ENCODE results near the gene PIAS3. TPM values are rescaled to one million over a fixed set of nuclear protein-coding genes. Genes with fewer than 3 reads are reported as not detected.

The PIAS3 gene
- total RNA-seq, 2 experiments from 2014 or later = 20.0 to 22.0 TPM

DNA sequence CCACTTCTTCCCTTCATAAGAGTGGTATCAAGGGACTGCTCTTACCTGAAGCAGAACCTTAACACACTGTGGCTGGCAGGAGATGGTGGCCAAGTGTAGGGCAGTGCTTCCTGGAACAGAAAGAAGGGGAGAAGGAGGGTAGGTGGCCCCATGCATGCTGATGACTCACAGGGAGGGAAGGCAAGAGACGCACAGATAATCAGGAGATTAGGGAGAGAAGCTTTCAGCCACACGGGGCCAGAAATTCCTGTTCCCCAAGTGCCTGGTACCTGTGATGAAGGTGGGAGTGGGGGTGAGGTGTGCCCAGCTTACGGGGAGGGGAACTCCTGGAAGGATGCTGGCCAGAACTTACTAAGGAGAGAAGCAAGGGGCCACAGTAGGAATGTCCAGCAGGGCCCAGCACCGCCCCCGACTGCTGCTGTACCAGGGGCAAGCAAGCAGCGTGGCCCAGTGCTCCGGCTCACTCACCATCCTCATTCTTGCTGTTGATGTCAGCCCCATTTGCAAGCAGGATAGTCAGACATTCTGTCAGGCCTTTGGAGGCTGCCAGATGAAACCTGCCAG lies 19.1 kb upstream of the PIAS3 start:
- POLR2A ChIA-PET = interaction anchor here (0.7 kb wide), 1 partner anchor 18 kb away, joined by 3 read pairs; no protein-coding TSS in a partner anchor
- Mint-ChIP-seq H3K27me3 (peaks cover 7% of the 10 kb centered on the region), H3K4me1 (peaks cover 2% of the 10 kb centered on the region), H3K9me3 (ENCODE audit: low read depth) (no peaks in the 10 kb centered on the region), H3K36me3 (ENCODE audit: low read depth) (no peaks in the 10 kb centered on the region), H3K4me3 (no peak overlapping the region), H3K27ac (no peak overlapping the region)
- DNase-seq = no peak
- no peak for ATAC-seq
- CTCF ChIA-PET = interaction anchor here (1.4 to 1.7 kb wide), 2 partner anchors 15 to 134 kb away, joined by 4 to 5 read pairs; no protein-coding TSS in a partner anchor
- intact Hi-C loops (cut with DNase I, micrococcal nuclease) = loop anchor here in 1 of 2 experiments (2.0 kb wide), 1 partner anchor 15 kb away; no protein-coding TSS in a partner anchor

DNA sequence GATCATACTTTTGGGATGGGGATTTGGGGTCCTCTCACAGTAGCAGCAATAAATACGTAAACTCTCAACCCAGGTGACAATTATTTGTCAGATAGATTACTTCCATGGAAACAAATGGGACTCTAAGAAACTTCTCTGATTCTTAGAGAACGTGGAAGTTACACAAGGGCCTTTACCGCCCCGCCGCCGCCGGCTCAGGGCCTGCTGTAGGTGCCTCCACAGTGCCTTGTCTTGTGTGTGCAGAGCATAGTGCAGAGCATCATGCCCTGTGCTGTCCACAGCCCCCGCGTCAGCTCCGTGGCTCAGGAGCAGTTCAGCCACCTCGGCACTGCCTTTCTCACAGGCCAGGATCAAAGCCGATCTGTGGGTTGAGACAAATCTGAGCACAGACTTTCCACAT lies 15.8 kb upstream of the PIAS3 start:
- ATAC-seq (no peak), DNase-seq (no peak)
- H3K27me3 Mint-ChIP-seq = peaks cover 12% of the 10 kb centered on the region
- H3K4me1 Mint-ChIP-seq = peaks cover 13% of the 10 kb centered on the region
- H3K9me3 Mint-ChIP-seq (ENCODE audit: low read depth) = no peaks in the 10 kb centered on the region
- ChIA-PET POLR2A (no interaction called here), CTCF (interaction anchor here (1.9 kb wide), 1 partner anchor 16 kb away, joined by 5 read pairs; the partner anchor contains the start of gene PIAS3)
- intact Hi-C loops (cut with DNase I, micrococcal nuclease) = no loop called here
- H3K36me3 Mint-ChIP-seq (ENCODE audit: low read depth) = no peaks in the 10 kb centered on the region
- no peak overlapping the region for H3K4me3 Mint-ChIP-seq
- no peak overlapping the region for H3K27ac Mint-ChIP-seq

DNA sequence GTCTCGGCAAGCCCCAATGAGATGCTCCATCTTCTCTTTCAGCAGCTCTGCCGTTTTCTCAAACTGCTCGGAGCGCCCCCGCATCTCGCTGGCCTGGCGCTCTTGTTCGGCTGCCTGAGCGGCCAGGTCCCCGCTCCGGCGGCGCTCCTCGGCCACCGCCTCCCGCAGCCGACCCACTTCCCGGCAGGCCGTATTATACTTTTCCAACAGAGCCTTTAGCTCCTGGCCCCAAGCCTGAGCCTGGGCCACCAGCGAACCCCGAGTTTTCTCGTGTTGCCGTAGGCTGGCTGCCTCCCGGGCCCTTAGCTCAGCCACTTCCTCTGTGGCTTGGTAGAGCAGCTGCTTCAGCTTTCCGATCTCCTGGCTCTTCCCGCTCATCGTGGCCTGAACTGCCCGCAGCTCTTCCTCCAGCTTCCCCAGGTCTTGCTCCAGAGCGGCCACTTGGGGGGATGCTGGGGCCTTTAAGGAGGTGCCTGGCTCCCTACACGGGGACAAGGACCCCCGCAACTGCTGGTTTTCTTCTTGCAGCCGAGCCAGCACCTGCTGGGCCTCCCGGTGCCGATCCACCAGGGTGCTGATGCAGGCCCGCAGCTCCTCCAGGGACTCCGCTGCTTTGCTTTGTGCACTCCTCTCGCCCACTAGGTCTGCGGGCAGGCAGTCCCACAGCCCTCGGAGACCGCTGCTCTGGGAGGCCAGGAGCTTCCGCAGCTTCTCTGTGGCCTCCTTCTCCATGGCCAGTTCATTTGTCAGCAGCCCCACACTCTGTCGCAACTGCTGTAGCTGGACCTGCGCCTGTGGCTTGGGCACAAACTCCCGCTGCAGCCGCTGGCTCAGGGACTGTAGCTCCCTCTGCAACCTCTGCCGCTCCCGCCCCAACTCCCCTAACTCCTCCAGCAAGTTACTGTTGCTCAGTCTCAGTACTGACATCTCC lies 13.4 kb upstream of the PIAS3 start:
- CTCF ChIA-PET = interaction anchor here (0.5 to 3.4 kb wide), 10 partner anchors 9 to 81 kb away, joined by 3 to 49 read pairs (median 4); partner anchors contain the start of genes ANKRD35, ITGA10 and NUDT17
- DNase-seq = peak; percentile 58
- Mint-ChIP-seq H3K27me3 (peaks cover 10% of the 10 kb centered on the region), H3K27ac (peak overlapping the region; percentile 61), H3K36me3 (ENCODE audit: low read depth) (no peaks in the 10 kb centered on the region), H3K4me3 (peak overlapping the region; percentile 63), H3K4me1 (peaks cover 11% of the 10 kb centered on the region), H3K9me3 (ENCODE audit: low read depth) (no peaks in the 10 kb centered on the region)
- POLR2A ChIA-PET = interaction anchor here (0.6 to 2.2 kb wide), 4 partner anchors 13 to 179 kb away, joined by 3 to 10 read pairs (median 4); partner anchors contain the start of genes ANKRD35, PIAS3 and RBM8A
- ATAC-seq = peak; percentile 81
- intact Hi-C loops (cut with DNase I, micrococcal nuclease) = loop anchor here (1.0 kb wide), 2 partner anchors 13 to 14 kb away; partner anchors contain the start of gene PIAS3 (in 1 of the 2)

DNA sequence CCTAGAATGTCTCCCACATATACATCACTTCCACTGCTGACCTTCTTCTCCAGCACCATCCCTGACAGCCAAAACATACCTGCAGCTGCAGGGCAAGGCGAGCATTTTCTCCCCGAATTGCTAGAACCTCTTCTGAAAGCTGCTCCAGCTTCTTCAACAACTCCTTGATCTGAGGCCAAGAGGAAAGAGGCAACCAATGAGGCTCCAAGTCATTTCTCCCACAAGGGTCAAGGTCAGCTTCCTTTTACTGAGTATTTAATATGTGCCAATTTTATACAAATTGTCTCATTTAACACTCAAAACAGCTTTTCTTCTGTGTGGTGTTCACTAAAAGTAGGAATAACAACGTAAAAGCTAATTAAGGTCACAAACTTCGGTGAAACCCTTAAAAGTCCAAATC lies 9.4 kb upstream of the PIAS3 start:
- Mint-ChIP-seq H3K36me3 (ENCODE audit: low read depth) (no peaks in the 10 kb centered on the region), H3K27ac (no peak overlapping the region), H3K9me3 (ENCODE audit: low read depth) (no peaks in the 10 kb centered on the region), H3K27me3 (peaks cover 8% of the 10 kb centered on the region), H3K4me3 (no peak overlapping the region), H3K4me1 (peaks cover 11% of the 10 kb centered on the region)
- intact Hi-C loops (cut with DNase I, micrococcal nuclease) = no loop called here
- ChIA-PET POLR2A (interaction anchor here (0.6 kb wide), 1 partner anchor 68 kb away, joined by 8 read pairs; no protein-coding TSS in a partner anchor), CTCF (interaction anchor here (0.6 to 1.3 kb wide), 5 partner anchors 9 to 175 kb away, joined by 3 to 4 read pairs (median 4); partner anchors contain the start of genes NUDT17 and PIAS3)
- no peak for ATAC-seq
- DNase-seq = no peak

DNA sequence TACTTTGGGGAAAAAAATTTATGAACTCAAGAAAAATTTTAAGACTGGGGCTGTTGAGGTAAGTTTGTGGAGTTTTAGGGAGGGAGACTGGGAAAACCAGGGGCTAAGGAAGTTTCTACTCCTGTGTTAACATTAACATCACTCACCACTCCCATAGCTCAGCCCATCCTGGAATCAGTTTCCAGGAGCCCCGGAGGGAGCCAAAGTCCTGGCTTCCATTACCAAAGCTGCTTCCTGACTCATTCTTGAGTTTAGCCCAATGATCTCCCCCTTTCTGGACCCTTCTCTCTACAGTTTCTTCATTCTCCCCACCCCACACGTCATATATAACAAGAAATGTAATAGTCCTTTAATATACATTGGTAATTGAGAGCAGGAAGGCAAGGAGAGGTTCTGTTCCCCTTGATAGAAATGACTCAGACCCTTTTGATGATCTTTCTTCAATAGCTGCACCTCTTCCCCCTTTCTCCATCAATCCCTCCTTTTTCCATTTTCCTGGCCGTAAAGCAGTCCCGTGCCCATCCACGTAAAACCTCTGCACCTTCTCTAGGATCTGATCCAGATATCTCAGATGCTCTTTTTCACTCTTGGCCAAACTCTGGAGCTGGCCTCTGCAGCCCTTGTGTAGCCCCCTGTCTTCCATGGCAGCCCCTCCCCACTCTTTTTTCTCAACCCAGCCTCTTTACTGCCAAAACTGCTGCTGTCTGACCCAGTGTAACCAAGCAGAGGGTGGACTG lies 4.6 kb upstream of the PIAS3 start:
- no peak for DNase-seq
- ChIA-PET CTCF (interaction anchor here (0.7 to 11.5 kb wide), 3 partner anchors 9 to 23 kb away, joined by 3 to 168 read pairs (median 4); partner anchors contain the start of gene NUDT17), POLR2A (no interaction called here)
- H3K4me3 Mint-ChIP-seq = no peak overlapping the region
- intact Hi-C loops (cut with DNase I, micrococcal nuclease) = loop anchor here in 1 of 2 experiments (2.0 kb wide), 1 partner anchor 15 kb away; no protein-coding TSS in a partner anchor
- no peaks in the 10 kb centered on the region for H3K9me3 Mint-ChIP-seq (ENCODE audit: low read depth)
- no peaks in the 10 kb centered on the region for H3K27me3 Mint-ChIP-seq
- no peak for ATAC-seq
- H3K4me1 Mint-ChIP-seq = peaks cover 4% of the 10 kb centered on the region
- no peaks in the 10 kb centered on the region for H3K36me3 Mint-ChIP-seq (ENCODE audit: low read depth)
- no peak overlapping the region for H3K27ac Mint-ChIP-seq

DNA sequence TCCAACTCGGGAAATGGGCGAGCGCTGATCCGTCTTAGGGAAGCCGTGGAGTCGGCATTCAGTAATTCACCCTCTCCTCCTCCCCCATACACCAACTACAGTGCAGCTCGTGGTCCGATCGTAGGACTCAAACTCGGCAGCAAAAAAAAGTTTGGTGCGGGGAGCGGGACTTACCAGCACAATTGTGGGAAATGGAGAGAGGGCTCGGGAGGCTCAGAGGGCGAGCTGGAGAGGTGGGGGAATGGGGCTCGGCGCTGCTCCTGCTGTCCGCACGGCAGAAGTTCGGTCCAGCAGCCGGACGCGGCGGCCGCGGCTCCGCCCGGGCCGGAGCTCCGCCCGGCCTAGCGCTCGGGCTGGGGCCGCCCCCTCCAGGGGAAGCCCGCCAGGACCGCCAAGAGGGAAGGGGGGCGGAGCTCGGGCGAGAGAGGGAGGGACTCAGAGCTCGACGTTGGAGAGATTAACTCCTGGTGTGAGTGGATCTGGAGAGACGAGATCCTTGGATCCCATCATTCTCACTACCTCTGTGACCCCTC lies 676 bp upstream of the PIAS3 start:
- ChIA-PET POLR2A (interaction anchor here (0.6 to 2.1 kb wide), 17 partner anchors 12 to 192 kb away, joined by 3 to 21 read pairs (median 4); partner anchors contain the start of genes ANKRD34A, ANKRD35, NUDT17 and PEX11B), CTCF (interaction anchor here (0.6 to 11.5 kb wide), 23 partner anchors 9 to 178 kb away, joined by 3 to 168 read pairs (median 4); partner anchors contain the start of genes LIX1L, NUDT17, RBM8A and TXNIP)
- H3K36me3 Mint-ChIP-seq (ENCODE audit: low read depth) = peaks cover 6% of the 10 kb centered on the region
- no peaks in the 10 kb centered on the region for H3K9me3 Mint-ChIP-seq (ENCODE audit: low read depth)
- peak; percentile 90 for DNase-seq
- H3K4me3 Mint-ChIP-seq = peak overlapping the region; percentile 90
- H3K27ac Mint-ChIP-seq = peak overlapping the region; percentile 79
- ATAC-seq = peak; percentile 82
- peaks cover 12% of the 10 kb centered on the region for H3K4me1 Mint-ChIP-seq
- H3K27me3 Mint-ChIP-seq = no peaks in the 10 kb centered on the region
- intact Hi-C loops (cut with DNase I, micrococcal nuclease) = loop anchor here (1.0 to 2.0 kb wide), 11 partner anchors 13 to 176 kb away; partner anchors contain the start of genes ANKRD34A (in 2 of the 2), ANKRD35 (in 2 of the 2), PEX11B (in 2 of the 2) and POLR3GL (in 2 of the 2)

DNA sequence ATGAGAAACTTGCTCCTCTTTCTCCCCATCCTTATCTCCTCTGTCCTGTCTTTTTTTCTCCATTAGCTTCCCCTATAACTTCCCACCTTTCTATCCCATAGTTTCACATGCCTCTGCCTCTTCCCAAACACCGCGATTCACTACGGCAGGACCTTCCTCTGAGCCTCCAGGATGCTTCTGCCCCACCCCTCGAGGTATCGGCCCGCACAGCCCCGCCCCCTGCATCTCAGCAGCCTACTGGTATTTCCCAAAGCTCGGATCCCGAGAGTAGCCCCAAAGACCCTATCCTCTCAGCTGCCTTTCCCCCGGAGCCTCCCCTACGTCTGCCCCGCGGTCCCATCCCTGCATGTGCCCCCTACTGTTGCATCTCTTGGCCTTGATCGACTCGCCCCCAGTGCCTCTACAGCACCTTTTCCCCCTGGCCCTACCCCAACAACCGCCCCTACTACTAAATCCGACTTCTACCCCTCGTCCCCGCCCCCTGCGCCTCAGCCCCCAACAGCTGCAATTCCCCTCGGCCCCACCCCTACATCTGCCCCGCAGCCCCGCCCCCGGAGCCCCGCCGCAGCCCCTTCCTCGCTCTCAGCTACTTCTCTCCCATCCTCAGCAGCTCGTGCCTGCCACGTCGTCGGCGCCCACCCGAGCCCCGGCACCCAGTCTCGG lies 512 bp downstream of the PIAS3 start:
- H3K4me1 Mint-ChIP-seq = peaks cover 12% of the 10 kb centered on the region
- intact Hi-C loops (cut with DNase I, micrococcal nuclease) = loop anchor here (1.0 to 2.0 kb wide), 4 partner anchors 14 to 98 kb away; partner anchors contain the start of gene RBM8A (in 2 of the 2)
- DNase-seq (peak; percentile 69), ATAC-seq (peak; percentile 19)
- H3K27ac Mint-ChIP-seq = peak overlapping the region; percentile 61
- H3K36me3 Mint-ChIP-seq (ENCODE audit: low read depth) = peaks cover 6% of the 10 kb centered on the region
- H3K4me3 Mint-ChIP-seq = peak overlapping the region; percentile 90
- no peaks in the 10 kb centered on the region for H3K9me3 Mint-ChIP-seq (ENCODE audit: low read depth)
- ChIA-PET CTCF (interaction anchor here (1.0 to 11.5 kb wide), 16 partner anchors 11 to 181 kb away, joined by 3 to 168 read pairs (median 4); partner anchors contain the start of genes ANKRD34A, NUDT17, POLR3GL and TXNIP), POLR2A (interaction anchor here (0.6 to 2.1 kb wide), 13 partner anchors 12 to 194 kb away, joined by 3 to 21 read pairs (median 6); partner anchors contain the start of genes ANKRD34A, ANKRD35, NUDT17 and PEX11B)
- H3K27me3 Mint-ChIP-seq = no peaks in the 10 kb centered on the region

DNA sequence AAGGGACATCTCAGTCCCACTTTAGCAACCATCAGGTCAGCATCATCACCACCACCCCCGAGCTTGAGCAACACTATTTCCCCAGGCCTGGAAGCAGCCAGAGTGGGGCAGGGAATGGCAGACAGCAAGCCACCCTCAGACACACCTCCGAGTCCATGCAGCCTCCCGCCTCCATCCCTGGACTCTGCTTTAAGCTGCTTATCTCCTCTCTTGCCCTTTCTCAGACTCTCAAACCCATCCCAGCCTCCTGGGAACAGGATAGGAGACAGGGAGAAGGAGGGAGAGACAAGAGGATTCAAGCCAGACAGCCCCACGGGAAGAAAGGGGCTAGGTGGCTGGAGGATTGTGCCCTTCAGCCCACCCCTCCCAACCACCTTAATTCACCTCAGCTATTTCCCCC lies 1.7 kb downstream of the PIAS3 start:
- Mint-ChIP-seq H3K27me3 (no peaks in the 10 kb centered on the region), H3K27ac (no peak overlapping the region), H3K36me3 (ENCODE audit: low read depth) (peaks cover 6% of the 10 kb centered on the region), H3K9me3 (ENCODE audit: low read depth) (no peaks in the 10 kb centered on the region), H3K4me3 (no peak overlapping the region), H3K4me1 (peaks cover 12% of the 10 kb centered on the region)
- no peak for ATAC-seq
- intact Hi-C loops (cut with DNase I, micrococcal nuclease) = no loop called here
- ChIA-PET CTCF (interaction anchor here (1.0 to 11.5 kb wide), 3 partner anchors 11 to 31 kb away, joined by 3 to 168 read pairs (median 4); partner anchors contain the start of genes ANKRD35 and NUDT17), POLR2A (interaction anchor here (0.6 to 0.9 kb wide), 2 partner anchors 122 to 260 kb away, joined by 3 to 7 read pairs; no protein-coding TSS in a partner anchor)
- no peak for DNase-seq

DNA sequence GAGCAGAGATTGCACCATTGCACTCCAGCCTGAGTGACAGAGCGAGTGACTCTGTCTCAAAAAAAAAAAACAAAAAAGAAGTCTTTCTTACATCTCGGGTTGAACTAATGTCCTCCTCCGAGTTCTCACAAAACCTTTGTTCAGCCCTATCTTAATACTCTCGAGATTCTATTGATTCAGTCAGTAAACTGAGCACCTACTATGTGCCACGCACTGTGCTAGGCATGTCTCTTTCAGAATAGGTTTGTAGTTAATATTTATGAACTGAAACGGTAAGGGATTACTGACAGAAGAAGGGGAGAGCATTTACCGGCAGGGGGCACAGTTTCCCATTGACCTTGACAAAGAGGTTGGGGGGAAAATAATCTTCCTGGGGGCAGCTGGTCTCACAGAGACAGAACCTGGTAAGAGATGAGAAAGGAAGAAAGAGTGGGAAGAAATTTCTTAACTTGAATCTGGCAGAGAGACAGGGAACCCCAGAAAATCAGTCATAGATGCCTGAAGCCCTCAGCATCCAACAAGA lies 3.4 kb downstream of the PIAS3 start:
- CTCF ChIA-PET = interaction anchor here (0.6 to 11.5 kb wide), 3 partner anchors 9 to 158 kb away, joined by 4 to 168 read pairs (median 4); partner anchors contain the start of gene NUDT17
- no peak for ATAC-seq
- Mint-ChIP-seq H3K4me3 (no peak overlapping the region), H3K36me3 (ENCODE audit: low read depth) (peaks cover 13% of the 10 kb centered on the region), H3K27me3 (no peaks in the 10 kb centered on the region), H3K27ac (no peak overlapping the region), H3K9me3 (ENCODE audit: low read depth) (no peaks in the 10 kb centered on the region), H3K4me1 (peaks cover 12% of the 10 kb centered on the region)
- POLR2A ChIA-PET = no interaction called here
- DNase-seq = no peak
- intact Hi-C loops (cut with DNase I, micrococcal nuclease) = no loop called here

All from activated CD4-positive, alpha-beta T cell treated with anti-CD3 and anti-CD28 coated beads for 36 hours (primary cell).